GM12872 (cell line): Measurements from ENCODE around the gene ASB18.

Experiments used
- CTCF ChIP-seq: IDR thresholded peaks from 3 replicates; pipeline ENCODE4 v1.5.1; 2011; ENCODE audit warnings: low read depth, mild to moderate bottlenecking, low read length, moderate library complexity; ENCODE audit not compliant: insufficient read depth

Gene ASB18

GRCh38 chr2:236167297-236168109 is 96.7 kb downstream of the ASB18 start:
- no peak for TF ChIP-seq CTCF

- TF ChIP-seq CTCF = no peak
Measured at GRCh38 chr2:236166796-236167296, 97.4 kb downstream of the ASB18 start.

- no peak for TF ChIP-seq CTCF
Measured at GRCh38 chr2:236165842-236166795, 98.1 kb downstream of the ASB18 start.

- TF ChIP-seq CTCF = no peak
Measured at GRCh38 chr2:236164925-236165841, 99.0 kb downstream of the ASB18 start.

GRCh38 chr2:236164201-236164924 is 99.8 kb downstream of the ASB18 start:
- TF ChIP-seq CTCF = no peak

- TF ChIP-seq CTCF = no peak
Measured at GRCh38 chr2:236163471-236164200, 100.6 kb downstream of the ASB18 start.
